Liver (tissue), 9 donors: ENCODE results near the gene NFKB1. TPM values are rescaled to one million over a fixed set of nuclear protein-coding genes. Genes with fewer than 3 reads are reported as not detected.

Source experiments
- DNase-seq: peaks from one replicate; pipeline ENCODE4 v3.0.0-alpha.2; 2017; ENCODE audit warnings: low spot score
- H3K27ac ChIP-seq, 2 donors: one replicate each; pipeline ENCODE4 v1.7.0; 2013; ENCODE audit warnings: inconsistent platforms in 2 of 2, low read length in 2 of 2, control low read depth in 1 of 2, low read depth in 1 of 2, mild to moderate bottlenecking in 1 of 2
- H3K27me3 ChIP-seq, 4 donors: one replicate each; pipeline versions ENCODE4 v1.6.1 to v1.7.0; 2013; ENCODE audit warnings: low read length in 3 of 4, inconsistent platforms in 1 of 4, mild to moderate bottlenecking in 1 of 4, moderate library complexity in 1 of 4; ENCODE audit not compliant: control insufficient read depth in 4 of 4, insufficient read depth in 4 of 4
- H3K36me3 ChIP-seq, 4 donors: one replicate each; pipeline versions ENCODE4 v1.6.1 to v1.7.0; 2013; ENCODE audit warnings: low read length in 3 of 4, mild to moderate bottlenecking in 3 of 4, low read depth in 1 of 4, moderate library complexity in 1 of 4; ENCODE audit not compliant: control insufficient read depth in 4 of 4, insufficient read depth in 3 of 4
- H3K4me1 ChIP-seq, 4 donors: one replicate each; pipeline versions ENCODE4 v1.6.1 to v1.7.0; 2013; ENCODE audit warnings: low read length in 3 of 4, mild to moderate bottlenecking in 3 of 4, moderate library complexity in 1 of 4; ENCODE audit not compliant: control insufficient read depth in 4 of 4, insufficient read depth in 4 of 4
- H3K4me3 ChIP-seq, 3 donors: one replicate each; pipeline versions ENCODE4 v1.6.1 to v1.7.0; 2013; ENCODE audit warnings: low read length in 3 of 3, control low read depth in 1 of 3, low read depth in 1 of 3, mild to moderate bottlenecking in 1 of 3
- H3K9ac ChIP-seq, 2 donors: one replicate each; pipeline ENCODE4 v1.7.0; 2013; ENCODE audit warnings: low read length in 2 of 2, mild to moderate bottlenecking in 2 of 2, moderate library complexity in 2 of 2, control low read depth in 1 of 2, low read depth in 1 of 2
- H3K9me3 ChIP-seq, 4 donors: one replicate each; pipeline versions ENCODE4 v1.6.1 to v1.7.0; 2013; ENCODE audit warnings: low read length in 3 of 4; ENCODE audit not compliant: control insufficient read depth in 4 of 4
- ATF3 ChIP-seq: IDR thresholded peaks from 2 replicates; pipeline ENCODE4 v1.6.1; 2016; ENCODE audit warnings: antibody characterized with exemption
- CTCF ChIP-seq: fragments of 150-350 bp; IDR thresholded peaks from 2 replicates; pipeline ENCODE4 v1.5.1; 2017; ENCODE audit warnings: improper control_type of control experiment, low read depth, low read length; ENCODE audit not compliant: missing input control
- EGR1 ChIP-seq, 2 donors: IDR thresholded peaks; 2 replicates each; pipeline ENCODE4 v1.6.1; 2016 to 2018; ENCODE audit warnings: antibody characterized with exemption in 2 of 2, low read depth in 2 of 2
- FOXA1 ChIP-seq: IDR thresholded peaks from 2 replicates; pipeline ENCODE4 v1.6.1; 2016; ENCODE audit warnings: antibody characterized with exemption
- FOXA2 ChIP-seq: IDR thresholded peaks from 2 replicates; pipeline ENCODE4 v1.6.1; 2016; ENCODE audit warnings: antibody characterized with exemption
- GABPA ChIP-seq, 2 donors: IDR thresholded peaks in 1 of 2; conservative IDR thresholded peaks in 1 of 2; 2 replicates each; pipeline ENCODE4 v1.6.1; 2016; ENCODE audit warnings: antibody characterized with exemption in 2 of 2, mild to moderate bottlenecking in 1 of 2, moderate library complexity in 1 of 2
- HNF4A ChIP-seq, 2 donors: conservative IDR thresholded peaks; 2 replicates each; pipeline ENCODE4 v1.6.1; 2016; ENCODE audit warnings: antibody characterized with exemption in 2 of 2, mild to moderate bottlenecking in 2 of 2
- HNF4G ChIP-seq: IDR thresholded peaks from 2 replicates; pipeline ENCODE4 v1.6.1; 2016; ENCODE audit warnings: antibody characterized with exemption
- JUND ChIP-seq, 2 donors: IDR thresholded peaks; 2 replicates each; pipeline ENCODE4 v1.6.1; 2016; ENCODE audit warnings: antibody characterized with exemption in 2 of 2
- MAX ChIP-seq: IDR thresholded peaks from 2 replicates; pipeline ENCODE4 v1.6.1; 2016; ENCODE audit warnings: antibody characterized with exemption
- NR2F2 ChIP-seq: IDR thresholded peaks from 2 replicates; pipeline ENCODE4 v1.6.1; 2016; ENCODE audit warnings: antibody characterized with exemption
- RAD21 ChIP-seq, 2 donors: IDR thresholded peaks; 2 replicates each; pipeline ENCODE4 v1.6.1; 2016; ENCODE audit warnings: antibody characterized with exemption in 2 of 2, mild to moderate bottlenecking in 2 of 2
- REST ChIP-seq: IDR thresholded peaks from 2 replicates; pipeline ENCODE4 v1.6.1; 2016; ENCODE audit warnings: antibody characterized with exemption, mild to moderate bottlenecking
- RXRA ChIP-seq, 2 donors: IDR thresholded peaks; 2 replicates each; pipeline ENCODE4 v1.6.1; 2017 to 2018; ENCODE audit warnings: antibody characterized with exemption in 2 of 2, mild to moderate bottlenecking in 1 of 2
- SP1 ChIP-seq: IDR thresholded peaks from 2 replicates; pipeline ENCODE4 v1.6.1; 2018; ENCODE audit warnings: antibody characterized with exemption, mild to moderate bottlenecking
- TAF1 ChIP-seq: conservative IDR thresholded peaks from 2 replicates; pipeline ENCODE4 v1.6.1; 2016; ENCODE audit warnings: antibody characterized with exemption, mild to moderate bottlenecking
- YY1 ChIP-seq: IDR thresholded peaks from 2 replicates; pipeline ENCODE4 v1.6.1; 2016; ENCODE audit warnings: antibody characterized with exemption, mild to moderate bottlenecking
- ZBTB33 ChIP-seq: IDR thresholded peaks from 2 replicates; pipeline ENCODE4 v1.6.1; 2016; ENCODE audit warnings: antibody characterized with exemption
- WGBS: extraction: QIAGEN DNeasy Blood & Tissue Kit; methylation state at CpG from one replicate; pipeline ENCODE4 v1.1.7; 2013; 5-methylcytosine and 5-hydroxymethylcytosine counted together
- polyA plus RNA-seq, 2 donors: library from polyadenylated mRNA; stranded (reverse) in 1 of 2; unstranded in 1 of 2; fragments of 200-250 nt in 1 of 2; fragments of >200 nt in 1 of 2; fragmentation: Nextera tagmentation in 1 of 2; extraction: Ambion mirVana in 1 of 2; gene quantifications; one replicate each; pipeline versions ENCODE4 v1.2.1 to v1.2.3, GENCODE V29; 2013 to 2015
- total RNA-seq, 2 donors: library from RNA; depleted of rRNA; stranded (reverse); fragments of >200 nt; gene quantifications; one replicate each; pipeline ENCODE4 v1.2.3, GENCODE V29; 2014
- donor health status: healthy.
- donor health status: healthy.
- donor health status: healthy.
- donor health status: healthy.
- donor health status: healthy.

Gene NFKB1
- total and polyA plus RNA-seq, 4 donors = 5.1 to 23.0 (median 13.4) TPM

- no peak for DNase-seq
- no peak overlapping the region for H3K9ac ChIP-seq
- WGBS = 94% methylated on average over 13 of the region's 13 CpGs
- H3K4me3 ChIP-seq = no peak overlapping the region
- no peak overlapping the region for H3K27ac ChIP-seq
- H3K4me1 ChIP-seq = peaks cover 0 to 3% (median 0%) of the 10 kb centered on the region in 4 donors
- peaks cover 0 to 5% (median 4%) of the 10 kb centered on the region in 4 donors for H3K36me3 ChIP-seq
- H3K9me3 ChIP-seq = no peaks in the 10 kb centered on the region
- no peak for TF ChIP-seq HNF4A (conservative IDR thresholded peaks at IDR 0.05)
- TF ChIP-seq ATF3 = no peak
- TF ChIP-seq REST = no peak
- no peak for TF ChIP-seq ZBTB33
- TF ChIP-seq RXRA (IDR thresholded peaks at IDR 0.05) = no peak
- no peak for TF ChIP-seq MAX
- TF ChIP-seq HNF4G = no peak
- TF ChIP-seq GABPA (IDR thresholded peaks at IDR 0.05 in 1 of 2, conservative IDR thresholded peaks at IDR 0.05 in 1 of 2) = no peak
- TF ChIP-seq FOXA1 = no peak
- no peak for TF ChIP-seq JUND (IDR thresholded peaks at IDR 0.05)
- no peak for TF ChIP-seq TAF1
- TF ChIP-seq FOXA2 = no peak
- TF ChIP-seq SP1 = no peak
- no peaks in the 10 kb centered on the region for H3K27me3 ChIP-seq
Measured at GRCh38 chr4:102629673-102630072, 128.5 kb downstream of the NFKB1 start.

- Histone ChIP-seq H3K36me3 (peaks cover 0 to 9% (median 4%) of the 10 kb centered on the region in 4 donors), H3K4me3 (no peak overlapping the region), H3K9ac (no peak overlapping the region), H3K9me3 (no peaks in the 10 kb centered on the region), H3K4me1 (peaks cover 0 to 3% (median 0%) of the 10 kb centered on the region in 4 donors), H3K27ac (no peak overlapping the region), H3K27me3 (no peaks in the 10 kb centered on the region)
- WGBS = 53% methylated on average over 7 of the region's 7 CpGs
- no peak for DNase-seq
- no peak for TF ChIP-seq EGR1 (IDR thresholded peaks at IDR 0.05; ENCODE audit: low read depth in 2 of 2)
- TF ChIP-seq FOXA2 = no peak
- no peak for TF ChIP-seq RAD21 (IDR thresholded peaks at IDR 0.05)
- TF ChIP-seq NR2F2 = no peak
- peak in 1 of 2 donors; percentile 50 for TF ChIP-seq RXRA (IDR thresholded peaks at IDR 0.05)
- TF ChIP-seq HNF4G = no peak
- TF ChIP-seq FOXA1 = no peak
- TF ChIP-seq REST = no peak
- no peak for TF ChIP-seq CTCF
- no peak for TF ChIP-seq ATF3
- TF ChIP-seq SP1 = peak; percentile 36
- TF ChIP-seq GABPA (IDR thresholded peaks at IDR 0.05 in 1 of 2, conservative IDR thresholded peaks at IDR 0.05 in 1 of 2) = no peak
- no peak for TF ChIP-seq ZBTB33
- TF ChIP-seq HNF4A (conservative IDR thresholded peaks at IDR 0.05) = peak in 1 of 2 donors; percentile 30
- peak; percentile 64 for TF ChIP-seq YY1
Measured at GRCh38 chr4:102631616-102632015, 130.5 kb downstream of the NFKB1 start.
